SIG-M5 treated with dmso at 0.1 percent for 504 hours (cell line): ENCODE results near the gene SEC11A.
A peak's percentile ranks its signal among the peaks of the same experiment; 100 is the strongest.
"Not testable (repeated sequence)": the region's sequence is repeated elsewhere in the genome, so short reads cannot be mapped to it uniquely, and the experiment has no call there.

ENCODE experiments used
- DNase-seq: peaks from one replicate; lab custom pipeline; 2025; ENCODE audit not compliant: unreplicated experiment; lab: John Stamatoyannopoulos, UW

SEC11A gene

DNA sequence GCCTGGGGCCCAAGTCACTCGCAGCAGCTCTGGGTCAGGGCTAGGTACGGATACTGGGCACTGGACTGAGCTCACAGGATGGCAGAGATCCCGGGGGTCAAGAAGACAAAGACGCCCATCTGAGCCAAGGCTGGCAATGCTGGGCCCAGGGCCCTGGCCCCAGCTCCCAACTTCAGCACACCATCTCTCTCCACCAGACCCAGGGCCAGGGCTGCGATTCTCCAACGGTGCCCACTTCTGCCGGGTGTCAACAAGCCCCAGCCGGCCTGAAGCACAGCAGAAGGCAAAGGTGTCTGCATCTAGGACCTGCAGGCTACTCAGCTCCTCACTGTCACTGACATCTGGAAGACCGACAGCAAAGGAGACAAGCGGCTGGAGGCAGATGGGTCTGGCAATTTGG lies 70.4 kb downstream of the SEC11A start:
- no peak for DNase-seq

DNA sequence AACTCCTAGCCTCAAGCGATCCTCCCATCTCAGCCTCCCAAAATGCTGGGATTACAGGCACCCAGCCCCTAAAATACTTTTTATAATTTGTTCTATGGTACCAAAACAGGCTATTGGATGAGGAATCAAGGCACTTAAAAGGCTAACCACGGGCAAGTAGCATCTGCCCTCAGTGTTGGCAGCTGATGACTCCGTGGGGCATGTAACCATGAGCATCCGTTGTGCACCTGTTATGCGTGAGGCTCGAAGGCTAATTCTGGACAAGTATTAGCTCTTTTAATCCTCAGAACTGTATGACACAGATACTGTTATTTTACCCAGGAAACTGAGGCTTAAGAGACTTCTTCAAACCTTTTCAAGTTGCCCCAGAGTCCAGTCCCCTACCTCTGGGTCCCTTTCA lies 72.1 kb downstream of the SEC11A start:
- no peak for DNase-seq

DNA sequence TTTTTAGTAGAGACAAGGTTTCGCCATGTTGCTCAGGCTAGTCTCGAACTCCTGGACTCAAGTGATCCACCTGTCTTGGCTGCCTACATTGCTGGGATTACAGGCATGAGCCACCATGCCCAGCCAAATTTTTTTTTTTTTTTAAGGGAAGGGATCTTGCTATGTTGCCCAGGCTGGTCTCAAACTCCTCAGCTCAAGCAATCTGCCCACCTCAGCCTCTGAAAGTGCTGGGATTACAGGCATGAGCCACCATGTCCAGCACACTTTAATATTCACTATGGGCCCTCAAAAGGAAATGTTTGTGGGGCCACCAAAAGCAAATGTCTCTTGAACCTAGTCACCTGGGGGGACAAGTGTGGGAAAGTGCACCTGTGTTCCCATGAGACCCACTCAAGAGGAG lies 73.3 kb downstream of the SEC11A start:
- DNase-seq: not testable (repeated sequence)

DNA sequence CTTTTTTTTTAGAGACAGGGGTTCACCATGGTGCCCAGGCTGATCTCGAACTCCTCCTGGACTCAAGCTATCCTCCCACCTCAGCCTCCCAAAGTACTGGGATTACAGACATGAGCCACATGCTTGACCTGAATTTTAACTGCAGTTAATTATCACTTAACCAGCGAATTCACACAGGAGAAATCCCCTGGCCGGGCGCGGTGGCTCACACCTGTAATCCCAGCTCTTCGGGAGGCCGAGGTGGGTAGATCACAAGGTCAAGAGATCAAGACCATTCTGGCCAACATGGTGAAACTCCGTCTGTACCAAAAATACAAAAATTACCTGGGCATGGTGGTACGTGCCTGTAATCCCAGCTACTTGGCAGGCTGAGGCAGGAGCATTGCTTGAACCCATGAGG lies 74.1 kb downstream of the SEC11A start:
- not testable (repeated sequence) for DNase-seq

DNA sequence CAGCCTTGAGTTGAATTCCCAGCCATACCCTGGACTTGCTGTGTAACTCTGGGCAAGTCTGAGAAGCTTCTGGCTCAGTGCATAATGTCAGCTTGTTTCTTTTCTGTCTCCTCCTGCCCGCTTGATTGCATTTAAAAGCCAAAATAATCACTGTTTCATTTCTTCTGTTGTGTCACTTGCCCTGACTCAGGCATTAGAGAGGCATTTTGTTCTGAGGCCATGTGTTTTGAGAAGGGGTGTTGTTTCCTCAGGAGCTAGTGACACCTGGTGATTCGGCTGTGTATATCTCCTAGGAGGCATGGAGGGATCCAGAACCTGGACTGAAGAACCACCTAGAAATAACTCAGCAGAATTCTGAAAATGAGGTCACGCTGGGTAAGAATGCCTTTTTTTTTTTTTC lies 77.8 kb downstream of the SEC11A start:
- peak; percentile 42 for DNase-seq

DNA sequence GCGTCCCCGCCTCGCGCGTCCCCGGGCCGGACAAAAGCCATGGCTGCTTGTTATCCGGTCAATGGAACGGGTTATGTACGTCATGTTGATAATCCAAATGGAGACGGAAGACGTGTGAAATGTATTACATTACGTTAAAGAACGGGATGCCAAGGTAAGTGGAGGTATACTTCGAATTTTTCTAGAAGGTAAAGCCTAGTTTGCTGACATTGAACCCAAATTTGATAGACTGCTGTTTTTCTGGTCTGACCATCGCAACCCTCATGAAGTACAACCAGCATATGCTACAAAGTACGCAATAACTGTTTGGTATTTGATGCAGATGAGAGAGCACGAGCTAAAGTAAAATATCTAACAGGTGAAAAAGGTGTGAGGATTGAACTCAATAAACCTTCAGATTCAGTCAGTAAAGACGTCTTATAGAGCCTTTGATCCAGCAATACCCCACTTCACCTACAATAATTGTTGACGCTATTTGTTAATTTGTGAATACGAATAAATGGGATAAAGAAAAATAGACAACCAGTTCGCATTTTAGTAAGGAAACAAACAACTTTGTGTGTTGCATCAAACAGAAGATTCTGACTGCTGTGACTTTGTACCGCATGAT lies 81.6 kb downstream of the SEC11A start:
- no peak for DNase-seq

DNA sequence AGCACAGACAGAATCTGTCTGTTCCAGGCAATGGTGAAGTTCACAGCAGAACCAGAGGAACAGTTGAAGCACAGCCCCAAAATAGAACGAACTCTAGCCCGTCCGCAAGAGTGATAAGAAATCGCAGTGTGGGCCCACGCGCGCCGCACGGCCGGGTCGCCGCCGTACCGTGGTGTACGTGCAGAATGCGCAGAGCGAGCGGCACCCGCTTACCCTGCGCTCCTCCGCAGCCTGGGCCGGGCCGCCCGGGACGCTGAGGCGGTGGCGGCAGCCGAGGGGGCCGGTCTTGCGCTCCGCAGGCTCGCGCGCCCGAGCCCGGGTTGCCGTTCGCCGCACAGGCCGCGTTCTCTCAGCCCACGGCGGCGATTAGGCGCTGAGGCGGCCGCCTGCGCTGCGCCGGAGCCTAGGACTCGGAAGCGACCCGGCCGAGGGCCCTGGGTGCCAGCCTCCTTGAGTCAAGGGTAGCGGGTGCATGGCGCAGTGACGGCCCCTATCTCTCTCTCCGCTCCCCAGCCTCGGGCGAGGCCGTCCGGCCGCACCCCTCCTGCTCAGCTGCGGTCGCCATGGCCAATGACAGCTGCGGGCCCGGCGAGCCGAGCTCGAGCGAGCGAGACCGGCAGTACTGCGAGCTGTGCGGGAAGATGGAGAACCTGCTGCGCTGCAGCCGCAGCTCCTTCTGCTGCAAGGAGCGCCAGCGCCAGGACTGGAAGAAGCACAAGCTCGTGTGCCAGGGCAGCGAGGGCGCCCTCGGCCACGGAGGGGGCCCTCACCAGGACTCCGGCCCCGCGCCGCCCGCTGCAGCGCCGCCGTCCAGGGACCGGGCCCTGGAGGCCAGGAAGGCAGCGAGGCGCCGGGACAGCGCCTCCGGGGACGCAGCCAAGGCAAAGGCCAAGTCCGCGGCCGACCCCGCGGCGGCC lies 82.4 kb downstream of the SEC11A start:
- DNase-seq: peak; percentile 60

DNA sequence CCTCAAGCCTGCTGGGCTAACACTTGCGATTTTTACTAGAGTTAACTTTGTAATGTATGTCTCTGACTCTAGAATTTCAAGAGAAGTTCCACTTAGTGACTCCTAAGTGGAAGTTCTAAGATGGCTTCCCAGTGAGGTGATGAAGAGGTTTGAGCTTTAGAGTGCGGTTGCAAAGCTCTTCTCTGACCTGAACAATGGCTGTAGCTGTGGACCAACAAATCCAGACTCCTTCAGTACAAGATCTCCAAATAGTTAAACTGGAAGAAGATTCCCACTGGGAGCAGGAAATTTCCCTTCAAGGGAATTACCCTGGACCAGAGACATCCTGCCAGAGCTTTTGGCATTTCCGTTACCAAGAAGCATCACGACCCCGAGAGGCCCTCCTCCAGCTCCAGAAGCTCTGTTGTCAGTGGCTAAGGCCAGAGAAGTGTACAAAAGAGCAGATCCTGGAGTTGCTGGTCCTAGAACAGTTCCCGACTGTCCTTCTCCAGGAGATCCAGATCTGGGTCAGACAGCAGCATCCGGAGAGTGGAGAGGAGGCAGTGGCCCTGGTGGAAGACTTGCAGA lies 84.2 kb downstream of the SEC11A start:
- no peak for DNase-seq

DNA sequence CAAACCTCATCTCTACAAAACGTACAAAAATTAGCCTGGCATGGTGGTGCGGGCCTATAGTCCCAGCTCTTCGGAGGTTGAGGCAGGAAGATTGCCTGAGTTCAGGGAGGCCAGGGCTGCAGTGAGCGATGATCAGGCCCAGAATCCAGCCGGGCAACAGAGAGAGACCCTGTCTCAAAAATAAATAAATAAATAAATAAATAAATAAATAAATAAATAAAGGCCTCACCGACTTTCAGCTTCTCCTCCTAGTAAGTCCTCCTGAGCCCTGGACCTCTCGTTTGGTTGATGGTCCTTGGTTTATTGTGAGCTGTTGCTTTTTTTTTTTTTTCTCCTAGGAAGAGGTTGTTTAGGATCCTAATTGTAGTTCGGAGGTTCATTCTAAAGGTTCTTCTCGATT lies 86.9 kb downstream of the SEC11A start:
- no peak for DNase-seq

DNA sequence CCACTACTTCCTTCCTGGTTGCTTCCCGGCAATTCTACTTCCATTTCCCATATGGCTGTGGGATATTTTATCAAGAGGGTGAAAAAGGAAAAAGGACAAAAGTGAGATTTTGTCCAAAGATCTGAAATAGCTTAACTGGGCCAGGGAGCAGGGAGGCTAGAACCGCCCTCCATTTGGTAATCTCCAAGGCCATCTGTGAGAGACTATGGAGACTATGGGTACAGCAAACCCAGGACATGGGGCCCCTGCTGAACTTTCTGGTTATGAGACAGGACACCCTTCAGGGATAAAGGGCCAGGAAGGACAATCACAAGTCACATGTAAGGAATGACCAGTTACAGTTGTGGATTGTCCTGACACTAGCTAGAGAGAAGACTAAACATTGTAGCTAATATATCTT lies 90.8 kb downstream of the SEC11A start:
- no peak for DNase-seq

DNA sequence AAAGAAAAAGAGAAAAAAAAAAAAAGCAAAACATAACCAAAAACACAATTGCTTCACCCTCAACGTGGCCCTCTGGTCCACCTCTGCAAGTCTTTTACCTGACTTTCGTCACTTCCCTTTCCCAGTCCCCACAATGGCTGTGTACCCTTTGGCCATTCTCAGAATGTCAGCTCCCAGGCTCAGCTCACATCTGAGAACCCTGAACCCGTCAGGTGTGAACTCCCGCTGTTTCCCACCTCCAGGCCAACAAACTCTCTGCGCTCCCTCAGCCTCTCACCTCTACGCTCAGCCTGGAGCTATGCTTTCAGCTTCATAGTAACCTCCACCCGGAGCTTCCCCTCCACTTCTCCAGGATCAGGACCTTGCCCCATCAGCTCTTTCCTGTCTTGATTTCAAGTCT lies 91.6 kb downstream of the SEC11A start:
- DNase-seq: no peak

DNA sequence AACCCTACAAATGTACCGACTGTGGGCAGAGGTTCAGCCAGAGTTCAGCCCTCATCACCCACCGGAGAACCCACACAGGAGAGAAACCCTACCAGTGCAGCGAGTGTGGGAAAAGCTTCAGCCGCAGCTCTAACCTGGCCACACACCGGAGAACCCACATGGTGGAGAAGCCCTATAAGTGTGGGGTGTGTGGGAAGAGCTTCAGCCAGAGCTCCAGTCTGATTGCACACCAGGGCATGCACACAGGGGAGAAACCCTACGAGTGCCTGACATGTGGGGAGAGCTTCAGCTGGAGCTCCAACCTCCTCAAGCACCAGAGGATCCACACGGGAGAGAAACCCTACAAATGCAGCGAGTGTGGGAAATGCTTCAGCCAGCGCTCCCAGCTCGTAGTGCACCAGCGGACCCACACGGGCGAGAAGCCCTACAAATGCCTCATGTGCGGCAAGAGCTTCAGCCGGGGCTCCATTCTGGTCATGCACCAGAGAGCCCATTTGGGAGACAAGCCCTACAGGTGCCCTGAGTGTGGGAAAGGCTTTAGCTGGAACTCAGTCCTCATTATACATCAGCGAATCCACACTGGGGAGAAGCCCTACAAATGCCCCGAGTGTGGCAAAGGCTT lies 94.5 kb downstream of the SEC11A start:
- no peak for DNase-seq

DNA sequence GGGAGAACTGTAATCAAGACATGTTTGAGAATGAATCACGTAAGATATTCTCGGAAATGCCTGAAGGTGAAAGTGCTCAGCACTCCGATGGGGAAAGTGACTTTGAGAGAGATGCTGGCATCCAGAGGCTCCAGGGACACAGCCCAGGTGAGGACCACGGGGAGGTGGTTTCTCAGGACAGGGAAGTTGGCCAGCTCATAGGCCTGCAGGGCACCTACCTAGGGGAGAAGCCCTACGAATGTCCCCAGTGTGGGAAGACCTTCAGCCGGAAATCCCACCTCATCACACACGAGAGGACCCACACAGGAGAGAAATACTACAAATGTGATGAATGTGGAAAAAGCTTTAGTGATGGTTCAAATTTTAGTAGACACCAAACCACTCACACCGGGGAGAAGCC lies 95.3 kb downstream of the SEC11A start:
- DNase-seq: no peak
